H9 (cell line): ENCODE results near the gene CAPN14. TPM values are rescaled to one million over a fixed set of nuclear protein-coding genes. Genes with fewer than 3 reads are reported as not detected.

Experiments
- DNase-seq: peaks from one replicate; pipeline ENCODE4 v3.0.0-alpha.2; 2017
- H2AFZ ChIP-seq: one replicate; pipeline ENCODE4 v1.6.1; 2013; ENCODE audit warnings: mild to moderate bottlenecking, low read length, control low read depth, moderate library complexity
- H2AK5ac ChIP-seq: 2 replicates; pipeline ENCODE4 v1.6.1; 2013; ENCODE audit warnings: low read length, control low read depth, mixed read lengths; ENCODE audit not compliant: insufficient read length
- H2BK120ac ChIP-seq: one replicate; pipeline ENCODE4 v1.6.1; 2013; ENCODE audit warnings: low read depth, mild to moderate bottlenecking, low read length, control low read depth, inconsistent platforms; ENCODE audit not compliant: poor library complexity, severe bottlenecking
- H2BK12ac ChIP-seq: 2 replicates; pipeline ENCODE4 v1.6.1; 2013; ENCODE audit warnings: low read length, control low read depth, mixed read lengths, low read depth; ENCODE audit not compliant: insufficient read length
- H2BK15ac ChIP-seq: 2 replicates; pipeline ENCODE4 v1.6.1; 2013; ENCODE audit warnings: low read depth, low read length, control low read depth
- H2BK20ac ChIP-seq: one replicate; pipeline ENCODE4 v1.6.1; 2013; ENCODE audit warnings: low read depth, mild to moderate bottlenecking, low read length, control low read depth, inconsistent platforms; ENCODE audit not compliant: poor library complexity, severe bottlenecking
- H2BK5ac ChIP-seq: 2 replicates; pipeline ENCODE4 v1.6.1; 2013; ENCODE audit warnings: low read length, control low read depth, mixed read lengths; ENCODE audit not compliant: insufficient read length
- H3K14ac ChIP-seq: 2 replicates; pipeline ENCODE4 v1.6.1; 2013; ENCODE audit warnings: low read length, control low read depth; ENCODE audit not compliant: insufficient read depth
- H3K18ac ChIP-seq: 2 replicates; pipeline ENCODE4 v1.6.1; 2013; ENCODE audit warnings: low read depth, mild to moderate bottlenecking, mixed read lengths, low read length, control low read depth; ENCODE audit not compliant: insufficient read length
- H3K23ac ChIP-seq: 2 replicates; pipeline ENCODE4 v1.6.1; 2013; ENCODE audit warnings: low read length, control low read depth, mixed read lengths, low read depth; ENCODE audit not compliant: insufficient read length
- H3K23me2 ChIP-seq: 2 replicates; pipeline ENCODE4 v1.6.1; 2013; ENCODE audit warnings: low read depth, mild to moderate bottlenecking, mixed read lengths, low read length, control low read depth; ENCODE audit not compliant: insufficient read length, poor library complexity, severe bottlenecking
- H3K27ac ChIP-seq: 2 replicates; pipeline ENCODE4 v1.5.1; 2013; ENCODE audit warnings: low read length, control low read depth, mixed read lengths, low read depth; ENCODE audit not compliant: insufficient read length
- H3K27me3 ChIP-seq: 2 replicates; pipeline ENCODE4 v1.6.1; 2013; ENCODE audit warnings: low read length, control low read depth, inconsistent platforms; ENCODE audit not compliant: insufficient read depth
- H3K4ac ChIP-seq: 2 replicates; pipeline ENCODE4 v1.6.1; 2013; ENCODE audit warnings: low read depth, mild to moderate bottlenecking, control low read depth, inconsistent platforms, low read length, moderate library complexity
- H3K4me1 ChIP-seq: 2 replicates; pipeline ENCODE4 v1.6.1; 2013; ENCODE audit warnings: low read length, control low read depth, inconsistent platforms; ENCODE audit not compliant: insufficient read depth
- H3K4me2 ChIP-seq: 2 replicates; pipeline ENCODE4 v1.6.1; 2013; ENCODE audit warnings: low read length, control low read depth, mixed read lengths; ENCODE audit not compliant: insufficient read length, insufficient read depth
- H3K56ac ChIP-seq: 2 replicates; pipeline ENCODE4 v1.6.1; 2013; ENCODE audit warnings: low read depth, mild to moderate bottlenecking, mixed read lengths, low read length, control low read depth; ENCODE audit not compliant: insufficient read length
- H3K79me1 ChIP-seq: 2 replicates; pipeline ENCODE4 v1.6.1; 2013; ENCODE audit warnings: low read depth, mild to moderate bottlenecking, moderate library complexity, low read length, control low read depth, inconsistent platforms; ENCODE audit not compliant: insufficient read depth, poor library complexity, severe bottlenecking
- H3K79me2 ChIP-seq: 2 replicates; pipeline ENCODE4 v1.6.1; 2013; ENCODE audit warnings: low read length, control low read depth, inconsistent platforms; ENCODE audit not compliant: insufficient read depth
- H3K9ac ChIP-seq: 2 replicates; pipeline ENCODE4 v1.6.1; 2013; ENCODE audit warnings: low read length, control low read depth, mixed read lengths; ENCODE audit not compliant: insufficient read length; ENCODE audit errors: extremely low read depth
- H3K9me3 ChIP-seq: one replicate; pipeline ENCODE4 v1.6.1; 2013; ENCODE audit warnings: low read depth, low read length, inconsistent platforms; ENCODE audit not compliant: control insufficient read depth
- H3T11ph ChIP-seq: one replicate; pipeline ENCODE4 v1.6.1; 2013; ENCODE audit warnings: mild to moderate bottlenecking, low read length, control low read depth, inconsistent platforms
- H4K20me1 ChIP-seq: one replicate; pipeline ENCODE4 v1.6.1; 2013; ENCODE audit not compliant: control insufficient read depth, insufficient read length, insufficient read depth
- H4K5ac ChIP-seq: 2 replicates; pipeline ENCODE4 v1.6.1; 2013; ENCODE audit warnings: low read depth, mild to moderate bottlenecking, mixed read lengths, low read length, control low read depth; ENCODE audit not compliant: insufficient read length
- H4K8ac ChIP-seq: replicated peaks from 2 replicates; pipeline ENCODE4 v1.6.1; 2013; ENCODE audit warnings: low read length, control low read depth, mixed read lengths, low read depth; ENCODE audit not compliant: insufficient read length
- H4K91ac ChIP-seq: 2 replicates; pipeline ENCODE4 v1.6.1; 2013; ENCODE audit warnings: low read depth, mild to moderate bottlenecking, moderate library complexity, mixed read lengths, low read length, control low read depth; ENCODE audit not compliant: insufficient read length
- H3K27ac Mint-ChIP-seq, 3 experiments: 2 replicates in 2 of 3; 3 replicates in 1 of 3; pipeline ENCODE4 v1.8.0; 2020 to 2021; ENCODE audit warnings: mixed read lengths in 3 of 3, mild to moderate bottlenecking in 1 of 3, moderate library complexity in 1 of 3
- H3K27me3 Mint-ChIP-seq: 2 replicates; pipeline ENCODE4 v1.8.0; 2021; ENCODE audit warnings: low read depth, mild to moderate bottlenecking, moderate library complexity, mixed read lengths
- H3K36me3 Mint-ChIP-seq, 3 experiments: 2 replicates in 2 of 3; 3 replicates in 1 of 3; pipeline ENCODE4 v1.8.0; 2020 to 2021; ENCODE audit warnings: low read depth in 3 of 3, mixed read lengths in 3 of 3; ENCODE audit not compliant: insufficient read depth in 1 of 3
- H3K4me1 Mint-ChIP-seq, 2 experiments: 2 replicates each; pipeline ENCODE4 v1.8.0; 2020; ENCODE audit warnings: mixed read lengths in 2 of 2
- H3K4me3 Mint-ChIP-seq, 2 experiments: 2 replicates in 1 of 2; 3 replicates in 1 of 2; pipeline ENCODE4 v1.8.0; 2020 to 2021; ENCODE audit warnings: mild to moderate bottlenecking in 2 of 2, mixed read lengths in 2 of 2, moderate library complexity in 1 of 2
- H3K9me3 Mint-ChIP-seq, 2 experiments: 2 replicates in 1 of 2; 3 replicates in 1 of 2; pipeline ENCODE4 v1.8.0; 2020; ENCODE audit warnings: mild to moderate bottlenecking in 2 of 2, mixed read lengths in 2 of 2, moderate library complexity in 1 of 2
- WGBS: extraction: QIAGEN DNeasy Blood & Tissue Kit; methylation state at CpG from one replicate; pipeline ENCODE4 v1.1.7; 2013; ENCODE audit warnings: missing lambda C conversion rate, low lambda C conversion rate, mixed read lengths; ENCODE audit not compliant: insufficient read length; ENCODE audit errors: extremely low coverage; 5-methylcytosine and 5-hydroxymethylcytosine counted together
- total RNA-seq: library from RNA; stranded (reverse); gene quantifications from 2 replicates; pipeline ENCODE4 v1.2.1, GENCODE V29; 2021
- TF ChIP-seq, protein P1 (sequence below): fragments of 200-600 bp; sonication (generic); conservative IDR thresholded peaks from 3 replicates; pipeline ENCODE4 v1.8.0; 2021; ENCODE audit warnings: antibody characterized with exemption, mild to moderate bottlenecking

Gene CAPN14
- total RNA-seq, 1 experiment from 2014 or later: 0.09 TPM

DNA sequence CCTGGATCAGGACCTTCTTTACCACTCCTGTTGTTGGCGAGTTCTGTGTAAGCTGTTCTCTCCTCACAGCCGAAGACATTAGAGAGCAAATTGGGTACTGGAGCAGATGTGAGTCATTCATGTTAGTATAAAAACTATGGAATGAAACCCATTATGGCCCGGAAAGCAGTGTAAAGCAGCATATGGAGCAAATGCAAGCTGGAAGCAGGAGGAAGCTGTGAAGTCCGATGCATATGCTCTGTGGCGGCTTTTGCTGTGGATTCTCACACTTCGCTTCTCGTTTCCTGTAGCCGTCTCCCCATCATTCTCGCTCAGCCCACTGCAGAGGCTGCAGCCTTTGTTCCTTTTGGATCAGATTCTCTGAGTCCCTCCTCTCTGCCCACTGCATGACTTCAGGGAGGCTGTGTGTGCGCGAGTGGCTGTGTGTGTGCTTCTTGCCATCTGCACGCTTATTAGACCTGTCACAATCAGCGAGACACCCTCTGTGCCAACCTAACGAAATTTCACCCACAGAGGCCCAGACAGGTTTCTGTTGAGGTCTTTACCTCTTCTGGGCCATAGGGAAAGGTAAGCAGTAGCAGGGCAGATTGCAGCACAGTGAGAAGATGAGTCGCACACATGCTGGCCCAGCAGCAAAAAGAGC is 75.8 kb downstream of the CAPN14 start:
- no peaks in the 10 kb centered on the region for H3K36me3 Mint-ChIP-seq
- H3K27me3 ChIP-seq: peaks cover 15% of the 10 kb centered on the region; the same call in 1 of the 2 replicates
- no CpG with 5 or more reads among the region's 15 CpGs for WGBS

More for the DNA sequence above, 75.8 kb downstream of the CAPN14 start:
- Histone ChIP-seq H3K4me2 (no peak overlapping the region), H3K27ac (no peak overlapping the region), H3T11ph (no peak overlapping the region), H3K56ac (no peak overlapping the region), H4K8ac (no peak overlapping the region), H3K4ac (no peak overlapping the region), H3K18ac (no peak overlapping the region), H4K91ac (no peak overlapping the region), H4K20me1 (no peaks in the 10 kb centered on the region), H2AFZ (no peak overlapping the region), H2BK120ac (no peak overlapping the region), H4K5ac (no peak overlapping the region), H3K23me2 (peaks cover 10% of the 10 kb centered on the region), H3K14ac (no peak overlapping the region), H3K9ac (no peak overlapping the region), H3K4me1 (peaks cover 6% of the 10 kb centered on the region; the same call in 1 of the 2 replicates), H3K23ac (no peak overlapping the region), H2BK12ac (no peak overlapping the region), H3K79me2 (no peaks in the 10 kb centered on the region), H3K9me3 (no peaks in the 10 kb centered on the region), H2AK5ac (no peak overlapping the region), H2BK15ac (no peak overlapping the region), H2BK5ac (no peak overlapping the region), H3K79me1 (no peaks in the 10 kb centered on the region), H2BK20ac (no peak overlapping the region)
- H3K4me3 Mint-ChIP-seq: no peak overlapping the region
- H3K9me3 Mint-ChIP-seq: 0 out of 5 replicates have a peak, but pooled peaks cover 0 to 6% of the 10 kb centered on the region in 2 experiments
- peaks cover 20 to 24% of the 10 kb centered on the region in 2 experiments for H3K4me1 Mint-ChIP-seq
- H3K27ac Mint-ChIP-seq: no peak overlapping the region
- peaks cover 58% of the 10 kb centered on the region for H3K27me3 Mint-ChIP-seq
- TF ChIP-seq, protein P1, sequence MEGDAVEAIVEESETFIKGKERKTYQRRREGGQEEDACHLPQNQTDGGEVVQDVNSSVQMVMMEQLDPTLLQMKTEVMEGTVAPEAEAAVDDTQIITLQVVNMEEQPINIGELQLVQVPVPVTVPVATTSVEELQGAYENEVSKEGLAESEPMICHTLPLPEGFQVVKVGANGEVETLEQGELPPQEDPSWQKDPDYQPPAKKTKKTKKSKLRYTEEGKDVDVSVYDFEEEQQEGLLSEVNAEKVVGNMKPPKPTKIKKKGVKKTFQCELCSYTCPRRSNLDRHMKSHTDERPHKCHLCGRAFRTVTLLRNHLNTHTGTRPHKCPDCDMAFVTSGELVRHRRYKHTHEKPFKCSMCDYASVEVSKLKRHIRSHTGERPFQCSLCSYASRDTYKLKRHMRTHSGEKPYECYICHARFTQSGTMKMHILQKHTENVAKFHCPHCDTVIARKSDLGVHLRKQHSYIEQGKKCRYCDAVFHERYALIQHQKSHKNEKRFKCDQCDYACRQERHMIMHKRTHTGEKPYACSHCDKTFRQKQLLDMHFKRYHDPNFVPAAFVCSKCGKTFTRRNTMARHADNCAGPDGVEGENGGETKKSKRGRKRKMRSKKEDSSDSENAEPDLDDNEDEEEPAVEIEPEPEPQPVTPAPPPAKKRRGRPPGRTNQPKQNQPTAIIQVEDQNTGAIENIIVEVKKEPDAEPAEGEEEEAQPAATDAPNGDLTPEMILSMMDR: no peak
- DNase-seq: no peak
